ENCODE data around the gene GLTP.

The GLTP gene

GRCh38 chr12:109875572-109876131, 4.7 kb downstream of the GLTP start:
- no peak for TF ChIP-seq CTCF (IDR thresholded peaks at IDR 0.05)
- Histone ChIP-seq H3K4me1 (ENCODE audit: control insufficient read depth in 1 of 2, insufficient read depth in 1 of 2, low read depth in 1 of 2, low read length in 1 of 2) (peaks cover 54 to 62% of the 10 kb centered on the region in 2 experiments), H3K36me3 (no peaks in the 10 kb centered on the region), H3K9me3 (no peaks in the 10 kb centered on the region), H3K4me3 (ENCODE audit: low read depth in 1 of 2, low read length in 1 of 2) (no peak overlapping the region), H3K27ac (peak overlapping the region; percentile 25), H3K27me3 (no peaks in the 10 kb centered on the region)

DNA sequence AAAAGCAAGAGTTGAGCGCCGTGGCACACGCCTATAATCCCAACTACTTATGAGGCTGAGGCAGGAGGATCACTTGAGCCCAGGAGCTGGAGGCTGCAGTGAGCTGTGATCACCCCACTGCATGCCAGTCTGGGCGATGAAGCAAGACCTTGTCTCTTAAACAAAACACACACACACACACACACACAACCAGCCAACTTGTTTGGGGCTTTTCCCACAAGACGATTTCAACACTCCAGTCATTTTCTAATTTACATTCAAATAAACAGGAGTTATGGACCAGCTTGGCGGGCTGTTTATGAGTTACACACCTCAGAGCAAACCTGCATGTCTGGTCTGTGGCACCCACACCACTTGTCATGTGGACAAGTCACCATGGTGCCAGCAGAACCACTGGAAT, 6.7 kb downstream of the GLTP start:
- no peaks in the 10 kb centered on the region for H3K27me3 ChIP-seq
- no peak for TF ChIP-seq CTCF (IDR thresholded peaks at IDR 0.05)
- H3K4me1 ChIP-seq (ENCODE audit: control insufficient read depth in 1 of 2, insufficient read depth in 1 of 2, low read depth in 1 of 2, low read length in 1 of 2): peaks cover 49 to 59% of the 10 kb centered on the region in 2 experiments
- no peak overlapping the region for H3K4me3 ChIP-seq (ENCODE audit: low read depth in 1 of 2, low read length in 1 of 2)
- no peak overlapping the region for H3K27ac ChIP-seq
- no peaks in the 10 kb centered on the region for H3K9me3 ChIP-seq
- H3K36me3 ChIP-seq: no peaks in the 10 kb centered on the region

- TF ChIP-seq CTCF (IDR thresholded peaks at IDR 0.05): no peak
- Histone ChIP-seq H3K27me3 (no peaks in the 10 kb centered on the region), H3K4me3 (ENCODE audit: low read depth in 1 of 2, low read length in 1 of 2) (no peak overlapping the region), H3K4me1 (ENCODE audit: control insufficient read depth in 1 of 2, insufficient read depth in 1 of 2, low read depth in 1 of 2, low read length in 1 of 2) (peaks cover 45 to 50% of the 10 kb centered on the region in 2 experiments), H3K9me3 (no peaks in the 10 kb centered on the region), H3K36me3 (no peaks in the 10 kb centered on the region), H3K27ac (peak overlapping the region; percentile 69)
Measured at GRCh38 chr12:109871668-109872314, 8.6 kb downstream of the GLTP start.

DNA sequence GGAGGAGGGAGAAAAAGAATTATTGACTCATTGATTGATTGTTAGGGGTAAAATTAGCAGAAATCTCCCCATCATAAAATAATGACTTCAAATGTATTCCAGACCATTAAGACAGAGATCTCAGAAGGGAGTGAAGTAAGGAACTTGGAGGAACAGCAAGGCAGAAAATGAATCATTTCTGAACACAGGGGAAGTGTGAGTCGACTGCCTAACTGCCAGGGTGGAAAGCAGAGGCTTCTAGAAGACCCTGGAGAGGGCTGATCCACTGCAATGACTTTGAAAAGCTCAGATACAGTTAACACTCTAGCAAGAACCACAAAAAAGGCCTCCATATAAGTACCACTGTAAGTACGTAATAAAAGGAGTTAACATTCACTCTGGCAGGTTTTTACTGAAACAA, 9.7 kb downstream of the GLTP start:
- no peak for TF ChIP-seq CTCF (IDR thresholded peaks at IDR 0.05)
- no peak overlapping the region for H3K4me3 ChIP-seq (ENCODE audit: low read depth in 1 of 2, low read length in 1 of 2)
- no peaks in the 10 kb centered on the region for H3K9me3 ChIP-seq
- H3K27me3 ChIP-seq: no peaks in the 10 kb centered on the region
- no peak overlapping the region for H3K27ac ChIP-seq
- no peaks in the 10 kb centered on the region for H3K36me3 ChIP-seq
- peaks cover 38 to 45% of the 10 kb centered on the region in 2 experiments for H3K4me1 ChIP-seq (ENCODE audit: control insufficient read depth in 1 of 2, insufficient read depth in 1 of 2, low read depth in 1 of 2, low read length in 1 of 2)

DNA sequence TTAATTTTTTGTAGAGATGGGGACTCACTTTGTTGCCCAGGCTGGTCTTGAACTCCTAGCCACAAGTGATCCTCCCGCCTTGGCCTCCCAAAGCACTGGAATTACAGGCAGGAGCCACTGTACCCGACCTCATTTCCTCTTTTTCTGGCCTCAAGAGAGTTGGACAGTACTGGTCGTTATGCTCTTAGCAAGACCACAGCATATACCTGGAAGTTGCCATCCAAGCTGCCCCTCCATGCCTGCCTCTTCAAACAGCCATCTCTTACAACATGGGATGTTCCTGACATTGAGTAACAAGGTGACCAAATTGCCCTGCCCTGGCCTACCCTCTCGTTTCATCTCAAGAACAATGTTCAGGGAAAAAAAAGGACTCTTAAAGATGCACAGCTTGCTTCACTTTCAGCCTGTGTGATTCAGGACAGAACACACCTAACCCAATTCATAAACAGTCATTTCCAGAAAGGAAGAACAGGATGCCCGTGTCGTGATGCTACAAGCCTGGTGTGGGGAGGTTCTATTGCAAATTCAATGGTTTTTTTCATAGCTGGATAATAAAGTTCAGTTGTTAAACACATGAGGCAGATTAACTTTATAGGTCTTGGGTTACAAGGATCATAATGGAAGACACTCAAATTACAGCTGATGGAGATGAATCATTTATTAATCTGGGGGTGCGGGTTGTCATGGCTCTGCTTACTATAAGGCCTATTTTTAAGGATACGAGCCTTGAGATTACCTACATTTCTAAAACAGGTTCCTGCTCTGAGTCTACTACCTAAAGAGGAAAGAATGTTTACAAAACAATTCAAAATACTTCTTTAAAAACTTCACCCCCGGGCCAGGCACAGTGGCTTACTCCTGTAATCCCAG, 11.9 kb downstream of the GLTP start:
- no peak overlapping the region for H3K4me3 ChIP-seq (ENCODE audit: low read depth in 1 of 2, low read length in 1 of 2)
- H3K9me3 ChIP-seq: no peaks in the 10 kb centered on the region
- no peak for TF ChIP-seq CTCF (IDR thresholded peaks at IDR 0.05)
- peaks cover 57 to 63% of the 10 kb centered on the region in 2 experiments for H3K4me1 ChIP-seq (ENCODE audit: control insufficient read depth in 1 of 2, insufficient read depth in 1 of 2, low read depth in 1 of 2, low read length in 1 of 2)
- no peaks in the 10 kb centered on the region for H3K27me3 ChIP-seq
- no peaks in the 10 kb centered on the region for H3K36me3 ChIP-seq
- peak overlapping the region; percentile 73 for H3K27ac ChIP-seq
